Measurements from ENCODE around the gene FTSJ1. TPM values are rescaled to one million over a fixed set of nuclear protein-coding genes. Genes with fewer than 3 reads are reported as not detected.

The FTSJ1 gene
- total RNA-seq, 1 donor from 2014 or later: 57.1 TPM

DNA sequence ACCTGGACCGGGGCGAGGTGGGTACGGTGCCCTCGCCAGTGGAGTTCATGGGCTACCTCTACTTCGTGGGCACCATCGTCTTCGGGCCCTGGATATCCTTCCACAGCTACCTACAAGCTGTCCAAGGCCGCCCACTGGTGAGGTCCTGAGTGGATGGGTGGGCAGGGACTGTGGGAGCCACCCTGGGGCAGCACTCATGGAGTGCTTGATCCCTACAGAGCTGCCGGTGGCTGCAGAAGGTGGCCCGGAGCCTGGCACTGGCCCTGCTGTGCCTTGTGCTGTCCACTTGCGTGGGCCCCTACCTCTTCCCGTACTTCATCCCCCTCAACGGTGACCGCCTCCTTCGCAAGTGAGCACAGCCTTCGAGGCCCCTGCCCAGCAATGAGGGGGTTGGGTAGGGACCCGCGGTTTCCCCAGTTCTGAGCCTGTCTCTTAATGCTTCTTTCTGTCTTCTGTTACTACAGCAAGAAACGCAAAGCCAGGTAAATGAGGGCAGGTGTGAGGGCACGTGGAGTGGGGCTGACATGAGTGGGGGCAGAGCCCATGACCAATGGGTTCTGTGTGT lies 36.5 kb downstream of the FTSJ1 start:
- Mint-ChIP-seq H3K9me3 (ENCODE audit: unreplicated experiment) (no peaks in the 10 kb centered on the region), H3K27me3 (ENCODE audit: unreplicated experiment) (no peaks in the 10 kb centered on the region), H3K4me1 (ENCODE audit: unreplicated experiment) (peaks cover 12% of the 10 kb centered on the region), H3K36me3 (ENCODE audit: unreplicated experiment) (peaks cover 8% of the 10 kb centered on the region), H3K4me3 (ENCODE audit: unreplicated experiment) (no peak overlapping the region), H3K27ac (ENCODE audit: unreplicated experiment) (no peak overlapping the region)
- no peak for DNase-seq (ENCODE audit: extremely low spot score, unreplicated experiment)
- TF ChIP-seq CTCF (IDR thresholded peaks at IDR 0.05): no peak

- H3K9me3 Mint-ChIP-seq (ENCODE audit: unreplicated experiment): no peaks in the 10 kb centered on the region
- H3K4me3 Mint-ChIP-seq (ENCODE audit: unreplicated experiment): no peak overlapping the region
- no peak for TF ChIP-seq CTCF (IDR thresholded peaks at IDR 0.05)
These were observed 37.7 kb downstream of the FTSJ1 start for GRCh38 chrX:48513670-48514069.

GRCh38 chrX:48514126-48514806 lies 38.3 kb downstream of the FTSJ1 start:
- DNase-seq (ENCODE audit: extremely low spot score, unreplicated experiment): no peak
- Mint-ChIP-seq H3K27me3 (ENCODE audit: unreplicated experiment) (no peaks in the 10 kb centered on the region), H3K9me3 (ENCODE audit: unreplicated experiment) (no peaks in the 10 kb centered on the region), H3K27ac (ENCODE audit: unreplicated experiment) (no peak overlapping the region), H3K4me1 (ENCODE audit: unreplicated experiment) (peaks cover 8% of the 10 kb centered on the region), H3K4me3 (ENCODE audit: unreplicated experiment) (no peak overlapping the region), H3K36me3 (ENCODE audit: unreplicated experiment) (peaks cover 8% of the 10 kb centered on the region)
- TF ChIP-seq CTCF (IDR thresholded peaks at IDR 0.05): no peak

More at GRCh38 chrX:48513670-48514069, 37.7 kb downstream of the FTSJ1 start:
- Mint-ChIP-seq H3K27me3 (ENCODE audit: unreplicated experiment) (no peaks in the 10 kb centered on the region), H3K27ac (ENCODE audit: unreplicated experiment) (no peak overlapping the region), H3K4me1 (ENCODE audit: unreplicated experiment) (peaks cover 8% of the 10 kb centered on the region), H3K36me3 (ENCODE audit: unreplicated experiment) (peaks cover 8% of the 10 kb centered on the region)
- no peak for DNase-seq (ENCODE audit: extremely low spot score, unreplicated experiment)

DNA sequence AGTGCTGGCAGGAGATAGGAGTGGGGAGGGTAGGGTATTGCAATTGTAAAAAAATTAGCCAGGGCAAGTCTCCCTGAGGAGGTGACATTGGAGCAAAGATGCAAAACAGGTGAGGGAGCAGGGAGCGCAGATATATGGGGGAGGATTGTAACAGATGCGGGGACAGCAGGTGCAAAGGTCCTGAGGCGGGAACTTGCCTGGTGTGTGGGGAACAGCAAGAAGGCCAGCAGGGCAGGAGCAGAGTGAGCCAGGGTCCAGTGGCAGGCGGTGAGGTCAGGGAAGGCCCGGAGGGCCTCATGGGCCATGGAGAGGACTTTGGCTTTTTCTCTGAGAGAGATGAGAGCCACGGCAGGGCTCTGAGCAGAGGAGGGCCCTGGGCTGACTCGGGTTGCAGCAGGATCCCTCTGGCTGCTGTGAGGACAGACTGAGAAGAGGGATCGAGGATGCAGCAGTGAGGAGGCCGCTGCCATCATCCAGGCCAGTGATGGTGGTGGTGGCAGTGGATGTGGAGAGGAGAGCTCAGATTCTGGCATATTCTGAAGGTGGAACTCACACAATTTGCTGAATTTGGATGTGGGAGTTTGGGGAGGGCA lies 39.0 kb downstream of the FTSJ1 start:
- Mint-ChIP-seq H3K4me1 (ENCODE audit: unreplicated experiment) (peaks cover under 1% of the 10 kb centered on the region), H3K27ac (ENCODE audit: unreplicated experiment) (no peak overlapping the region), H3K36me3 (ENCODE audit: unreplicated experiment) (peaks cover 8% of the 10 kb centered on the region), H3K27me3 (ENCODE audit: unreplicated experiment) (no peaks in the 10 kb centered on the region), H3K9me3 (ENCODE audit: unreplicated experiment) (no peaks in the 10 kb centered on the region), H3K4me3 (ENCODE audit: unreplicated experiment) (no peak overlapping the region)
- no peak for DNase-seq (ENCODE audit: extremely low spot score, unreplicated experiment)
- TF ChIP-seq CTCF (IDR thresholded peaks at IDR 0.05): no peak

- peaks cover 8% of the 10 kb centered on the region for H3K36me3 Mint-ChIP-seq (ENCODE audit: unreplicated experiment)
- no peak for DNase-seq (ENCODE audit: extremely low spot score, unreplicated experiment)
- no peaks in the 10 kb centered on the region for H3K4me1 Mint-ChIP-seq (ENCODE audit: unreplicated experiment)
- no peaks in the 10 kb centered on the region for H3K9me3 Mint-ChIP-seq (ENCODE audit: unreplicated experiment)
- no peak overlapping the region for H3K27ac Mint-ChIP-seq (ENCODE audit: unreplicated experiment)
- no peak for TF ChIP-seq CTCF (IDR thresholded peaks at IDR 0.05)
- H3K27me3 Mint-ChIP-seq (ENCODE audit: unreplicated experiment): no peaks in the 10 kb centered on the region
- H3K4me3 Mint-ChIP-seq (ENCODE audit: unreplicated experiment): no peak overlapping the region
These were observed 39.8 kb downstream of the FTSJ1 start for GRCh38 chrX:48515842-48516241.

Measured in osteocyte (in vitro differentiated cells).